Uterus (tissue), 4 donors: ENCODE measurements around the gene FLYWCH1. TPM values are rescaled to one million over a fixed set of nuclear protein-coding genes. Genes with fewer than 3 reads are reported as not detected.
A peak's percentile ranks its signal among the peaks of the same experiment; 100 is the strongest.

Source experiments
- DNase-seq, 2 donors: peaks; one replicate each; pipeline ENCODE4 v3.0.0-alpha.2; 2019 to 2020
- H3K27ac ChIP-seq, 2 donors: fragments of 200-600 bp; sonication (generic); 1 replicate in 1 of 2; 2 replicates in 1 of 2; pipeline ENCODE4 v1.5.1; 2016 to 2018
- H3K27me3 ChIP-seq, 2 donors: fragments of 200-600 bp; sonication (generic); one replicate each; pipeline ENCODE4 v1.5.1; 2018 to 2019; ENCODE audit warnings: control low read depth in 1 of 2
- H3K36me3 ChIP-seq, 2 donors: fragments of 200-600 bp; sonication (generic); one replicate each; pipeline ENCODE4 v1.5.1; 2019; ENCODE audit warnings: control low read depth in 1 of 2
- H3K4me1 ChIP-seq, 2 donors: fragments of 200-600 bp; sonication (generic); one replicate each; pipeline ENCODE4 v1.5.1; 2018 to 2019; ENCODE audit warnings: control low read depth in 1 of 2
- H3K4me3 ChIP-seq, 2 donors: fragments of 200-600 bp; sonication (generic); 1 replicate in 1 of 2; 2 replicates in 1 of 2; pipeline ENCODE4 v1.5.1; 2018 to 2019; ENCODE audit warnings: mild to moderate bottlenecking in 1 of 2
- H3K9me3 ChIP-seq, 2 donors: fragments of 200-600 bp; sonication (generic); one replicate each; pipeline ENCODE4 v1.5.1; 2019; ENCODE audit warnings: control low read depth in 1 of 2
- POLR2A ChIP-seq, 2 donors: fragments of 450-650 bp; IDR thresholded peaks; one replicate each; pipeline ENCODE4 v1.6.1; 2016; ENCODE audit warnings: antibody characterized with exemption in 2 of 2, mild to moderate bottlenecking in 1 of 2, moderate library complexity in 1 of 2
- intact Hi-C: fragments of 100-400 bp; cut with DNase I; formaldehyde crosslinking; loops from one replicate; pipeline ENCODE4 v1.15.1; 2023; ENCODE audit warnings: low total_unique reads
- total RNA-seq, 4 donors: library from RNA; depleted of rRNA in 3 of 4; stranded (reverse); fragments of >200 nt in 3 of 4; gene quantifications; one replicate each; pipeline versions ENCODE4 v1.1.0 to v1.2.4, GENCODE V29; 2014 to 2023
- TF ChIP-seq, protein P1 (sequence below), 4 experiments: fragments of 200-600 bp in 2 of 4; fragments of 450-650 bp in 2 of 4; sonication (generic) in 2 of 4; IDR thresholded peaks; one replicate each; pipeline ENCODE4 v1.5.1; 2016 to 2019; ENCODE audit warnings: antibody characterized with exemption in 4 of 4, mild to moderate bottlenecking in 2 of 4, moderate library complexity in 1 of 4
- donor health status: DM: yes; HTN: yes; CAD: no.

Gene FLYWCH1
- total RNA-seq, 4 donors from 2014 or later = 11.5 to 62.3 (median 27.2) TPM

DNA sequence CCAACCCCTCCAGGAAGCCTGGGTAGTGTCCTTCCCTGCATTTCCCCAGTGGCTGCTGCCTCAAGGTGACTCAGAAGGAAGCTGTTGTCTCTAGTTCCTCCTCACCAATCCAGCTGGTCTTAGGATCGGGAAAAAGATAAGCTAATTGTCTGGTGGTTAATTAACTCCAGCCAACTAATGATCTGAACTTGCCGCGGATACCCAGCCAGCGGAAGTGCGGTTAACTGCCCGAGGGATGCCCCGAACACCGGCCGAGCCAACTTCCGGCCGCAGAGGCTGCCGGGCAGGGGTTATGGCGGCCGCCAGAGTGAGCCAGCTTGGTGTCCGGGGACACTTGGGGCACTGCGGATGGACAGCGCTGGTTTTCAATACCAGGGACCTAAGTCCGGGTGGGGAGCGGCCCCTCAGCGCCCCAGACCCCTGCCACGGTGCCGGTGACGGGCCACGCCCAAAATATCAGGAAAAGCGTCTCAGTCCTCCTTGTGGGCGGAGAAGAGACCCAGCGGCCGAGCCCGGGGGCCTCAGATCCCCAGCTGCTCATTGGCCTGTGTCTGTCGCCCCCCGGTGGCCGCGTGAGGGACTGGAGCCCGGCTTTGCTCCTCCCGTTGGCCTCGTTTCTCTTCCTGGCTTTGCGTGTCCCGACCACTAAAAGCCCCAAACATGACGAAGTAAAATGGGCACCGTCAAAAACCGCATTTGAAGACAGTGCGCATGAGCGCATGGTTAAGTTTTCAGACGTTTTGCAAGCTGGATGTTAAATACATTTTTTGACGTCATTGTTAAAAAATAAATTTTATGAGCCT is 43.5 kb upstream of the FLYWCH1 start:
- peak overlapping the region; percentile 85 to 90 for H3K27ac ChIP-seq
- intact Hi-C loops = no loop called here
- no peaks in the 10 kb centered on the region for H3K9me3 ChIP-seq
- no peaks in the 10 kb centered on the region for H3K4me1 ChIP-seq
- DNase-seq = peak; percentile 92
- peak overlapping the region; percentile 57 to 67 for H3K4me3 ChIP-seq
- H3K27me3 ChIP-seq = no peaks in the 10 kb centered on the region
- TF ChIP-seq, protein P1, sequence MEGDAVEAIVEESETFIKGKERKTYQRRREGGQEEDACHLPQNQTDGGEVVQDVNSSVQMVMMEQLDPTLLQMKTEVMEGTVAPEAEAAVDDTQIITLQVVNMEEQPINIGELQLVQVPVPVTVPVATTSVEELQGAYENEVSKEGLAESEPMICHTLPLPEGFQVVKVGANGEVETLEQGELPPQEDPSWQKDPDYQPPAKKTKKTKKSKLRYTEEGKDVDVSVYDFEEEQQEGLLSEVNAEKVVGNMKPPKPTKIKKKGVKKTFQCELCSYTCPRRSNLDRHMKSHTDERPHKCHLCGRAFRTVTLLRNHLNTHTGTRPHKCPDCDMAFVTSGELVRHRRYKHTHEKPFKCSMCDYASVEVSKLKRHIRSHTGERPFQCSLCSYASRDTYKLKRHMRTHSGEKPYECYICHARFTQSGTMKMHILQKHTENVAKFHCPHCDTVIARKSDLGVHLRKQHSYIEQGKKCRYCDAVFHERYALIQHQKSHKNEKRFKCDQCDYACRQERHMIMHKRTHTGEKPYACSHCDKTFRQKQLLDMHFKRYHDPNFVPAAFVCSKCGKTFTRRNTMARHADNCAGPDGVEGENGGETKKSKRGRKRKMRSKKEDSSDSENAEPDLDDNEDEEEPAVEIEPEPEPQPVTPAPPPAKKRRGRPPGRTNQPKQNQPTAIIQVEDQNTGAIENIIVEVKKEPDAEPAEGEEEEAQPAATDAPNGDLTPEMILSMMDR (IDR thresholded peaks at IDR 0.05) = peak; percentile 92 to 99 (median 93)
- TF ChIP-seq POLR2A (IDR thresholded peaks at IDR 0.05) = peak; percentile 18 to 58
- no peaks in the 10 kb centered on the region for H3K36me3 ChIP-seq

DNA sequence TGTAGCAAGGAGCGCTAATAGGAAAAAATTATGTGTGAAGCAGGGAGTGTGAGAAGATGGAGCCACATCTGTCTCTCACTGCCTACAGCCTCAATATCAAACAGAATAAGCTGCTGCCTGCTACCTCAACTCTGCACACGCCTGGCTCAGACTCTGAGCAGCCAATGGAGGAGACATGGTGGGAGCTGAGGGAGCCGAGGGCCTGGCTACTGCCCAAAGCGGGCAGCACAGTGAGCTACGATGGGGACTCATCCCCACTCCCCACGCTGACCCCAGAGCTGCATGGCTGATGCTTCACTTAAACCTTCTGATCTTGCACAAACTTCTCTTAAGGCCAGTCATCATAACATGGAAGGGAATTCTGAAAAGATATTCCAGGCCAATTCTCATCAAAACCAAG is 39.8 kb upstream of the FLYWCH1 start:
- Histone ChIP-seq H3K9me3 (no peaks in the 10 kb centered on the region), H3K4me1 (no peaks in the 10 kb centered on the region), H3K36me3 (no peaks in the 10 kb centered on the region), H3K27me3 (no peaks in the 10 kb centered on the region), H3K4me3 (no peak overlapping the region), H3K27ac (no peak overlapping the region)
- TF ChIP-seq, protein P1 (IDR thresholded peaks at IDR 0.05) = no peak
- TF ChIP-seq POLR2A (IDR thresholded peaks at IDR 0.05) = no peak
- intact Hi-C loops = loop anchor here (10.0 kb wide), 1 partner anchor 53 kb away; no protein-coding TSS in a partner anchor
- no peak for DNase-seq

DNA sequence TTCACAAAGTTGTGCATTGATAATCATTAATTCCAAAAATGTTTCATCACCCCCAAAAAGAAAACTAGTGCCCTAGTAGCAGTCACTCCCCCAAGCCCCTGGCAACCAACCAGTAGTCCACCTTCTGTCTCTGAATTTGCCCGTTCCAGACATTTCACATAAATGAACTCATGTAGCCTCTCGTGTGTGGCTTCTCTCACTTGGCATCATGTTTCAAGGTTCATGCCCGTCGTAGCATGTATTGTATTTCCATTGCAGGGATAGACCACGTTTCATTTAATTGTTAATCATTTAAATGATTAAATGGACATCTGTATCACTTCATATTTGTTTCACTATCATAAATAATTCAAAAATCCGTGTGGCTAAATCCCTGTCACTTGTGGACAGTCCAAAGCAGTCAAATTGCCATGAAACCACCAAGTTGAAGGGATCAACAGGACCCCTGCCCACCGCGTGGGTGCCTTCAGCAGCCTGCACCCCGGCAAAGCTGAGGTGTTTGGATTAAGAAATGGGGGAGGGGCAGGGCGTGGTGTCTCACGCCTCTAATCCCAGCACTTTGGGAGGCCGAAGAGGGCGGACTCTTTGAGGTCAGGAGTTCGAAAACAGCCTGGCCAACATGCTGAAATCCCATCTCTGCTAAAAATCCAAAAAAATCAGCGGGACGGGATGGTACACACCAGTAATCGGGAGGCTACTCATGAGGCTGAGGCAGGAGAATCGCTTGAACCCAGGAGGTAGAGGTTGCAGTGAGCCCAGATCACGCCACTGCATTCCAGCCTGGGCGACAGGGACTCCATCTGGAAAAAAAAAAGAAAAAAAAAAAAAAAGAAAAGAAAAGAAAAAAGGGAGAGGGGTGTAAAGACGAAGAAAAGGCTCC is 37.5 kb upstream of the FLYWCH1 start:
- Histone ChIP-seq H3K9me3 (no peaks in the 10 kb centered on the region), H3K27ac (no peak overlapping the region), H3K4me1 (no peaks in the 10 kb centered on the region), H3K27me3 (no peaks in the 10 kb centered on the region), H3K4me3 (no peak overlapping the region), H3K36me3 (no peaks in the 10 kb centered on the region)
- peak in 1 of 2 donors; percentile 15 for DNase-seq
- intact Hi-C loops = loop anchor here (10.0 kb wide), 1 partner anchor 51 kb away; no protein-coding TSS in a partner anchor
- TF ChIP-seq, protein P1 (IDR thresholded peaks at IDR 0.05) = no peak
- no peak for TF ChIP-seq POLR2A (IDR thresholded peaks at IDR 0.05)

DNA sequence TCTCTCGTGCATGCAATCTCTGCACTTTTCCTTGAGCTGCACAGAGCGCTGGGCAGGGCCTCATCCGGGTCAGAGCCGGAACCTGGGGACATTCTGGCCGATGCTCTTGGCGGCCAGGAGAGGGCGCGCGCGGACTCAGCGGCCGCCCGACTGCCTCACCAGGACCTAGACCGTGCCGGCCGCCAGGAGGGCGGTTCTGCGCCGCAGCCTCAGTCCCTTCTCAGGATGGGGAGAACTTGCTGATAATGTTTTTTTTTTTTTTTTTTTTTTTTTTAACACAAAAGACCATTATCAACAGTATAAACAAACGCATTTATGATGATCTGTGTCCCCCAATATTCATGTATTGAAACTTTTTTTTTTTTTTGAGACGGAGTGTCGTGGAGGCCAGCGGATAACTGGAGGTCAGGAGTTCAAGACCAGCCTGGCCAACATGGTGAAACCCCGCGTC is 36.8 kb upstream of the FLYWCH1 start:
- Histone ChIP-seq H3K36me3 (no peaks in the 10 kb centered on the region), H3K4me1 (no peaks in the 10 kb centered on the region), H3K27me3 (no peaks in the 10 kb centered on the region), H3K27ac (no peak overlapping the region), H3K4me3 (no peak overlapping the region), H3K9me3 (no peaks in the 10 kb centered on the region)
- TF ChIP-seq POLR2A (IDR thresholded peaks at IDR 0.05) = no peak
- TF ChIP-seq, protein P1 (IDR thresholded peaks at IDR 0.05) = peak; percentile 85 to 99 (median 95)
- intact Hi-C loops = loop anchor here (10.0 kb wide), 1 partner anchor 50 kb away; no protein-coding TSS in a partner anchor
- DNase-seq = peak; percentile 71 to 78
